GM21737 (cell line): Measurements from ENCODE around the gene OR10Z1.

ENCODE experiments used
- ATAC-seq: cut with Tn5 transposase; IDR thresholded peaks from one replicate; pipeline ENCODE4 v1.9.1; 2021; ENCODE audit warnings: mild to moderate bottlenecking, moderate library complexity; ENCODE audit not compliant: unreplicated experiment

The OR10Z1 gene, protein sequence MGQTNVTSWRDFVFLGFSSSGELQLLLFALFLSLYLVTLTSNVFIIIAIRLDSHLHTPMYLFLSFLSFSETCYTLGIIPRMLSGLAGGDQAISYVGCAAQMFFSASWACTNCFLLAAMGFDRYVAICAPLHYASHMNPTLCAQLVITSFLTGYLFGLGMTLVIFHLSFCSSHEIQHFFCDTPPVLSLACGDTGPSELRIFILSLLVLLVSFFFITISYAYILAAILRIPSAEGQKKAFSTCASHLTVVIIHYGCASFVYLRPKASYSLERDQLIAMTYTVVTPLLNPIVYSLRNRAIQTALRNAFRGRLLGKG

GRCh38 chr1:158604968-158605367 is at the start of gene OR10Z1:
TSS of gene OR10Z1 (plus strand) at chr1:158605268. CDS start at chr1:158606439, 1,171 bp downstream.
- no peak for ATAC-seq

GRCh38 chr1:158559696-158560095 is 45.4 kb upstream of the OR10Z1 start:
- no peak for ATAC-seq

GRCh38 chr1:158563853-158564252 is 41.2 kb upstream of the OR10Z1 start:
- ATAC-seq: no peak

DNA sequence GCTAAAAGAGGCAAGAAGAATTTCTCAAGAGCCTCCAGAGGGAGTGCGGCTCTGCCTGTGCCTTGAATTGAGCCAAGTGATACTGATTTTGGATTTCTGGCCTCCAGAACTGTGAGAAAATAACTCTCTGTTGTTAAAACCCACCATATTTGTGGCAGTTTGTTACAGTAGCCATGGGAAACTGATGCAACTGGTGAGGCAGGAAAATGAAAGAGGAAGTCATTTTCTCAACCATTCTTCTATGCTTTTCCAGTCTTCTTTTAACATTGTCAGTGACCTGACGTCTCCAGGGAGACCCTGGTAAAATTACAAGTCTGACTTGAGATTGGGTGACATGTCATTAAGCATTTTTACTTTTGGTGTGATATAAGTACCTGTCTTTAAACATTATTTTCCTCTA is 40.5 kb upstream of the OR10Z1 start:
- no peak for ATAC-seq

DNA sequence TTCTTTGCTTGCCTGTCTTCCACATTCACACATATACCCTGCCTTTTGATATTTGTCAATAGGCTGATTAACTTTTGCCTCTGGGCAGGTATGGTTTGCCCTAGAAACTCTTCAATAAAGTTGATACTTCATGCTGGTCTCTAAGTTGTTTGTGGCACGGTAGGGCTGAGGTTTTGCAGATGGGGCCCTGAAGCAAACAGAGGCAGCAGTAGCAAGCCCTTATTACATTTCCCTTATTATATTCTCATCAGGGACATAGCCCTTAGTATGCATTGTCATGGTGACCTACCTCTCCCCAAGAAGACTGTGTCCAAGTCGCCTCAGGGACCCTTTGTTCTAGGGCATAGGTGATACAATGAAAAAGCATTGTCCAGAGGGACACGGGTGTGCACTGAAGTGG is 34.6 kb upstream of the OR10Z1 start, which contains the start of gene OR6P1:
Gene OR6P1, minus strand, starts transcription at position 101 of the 400 bp plus-strand sequence. CDS start 6,976 bp downstream, outside the sequence.
- ATAC-seq: no peak

GRCh38 chr1:158572226-158572625 is 32.8 kb upstream of the OR10Z1 start:
- no peak for ATAC-seq

GRCh38 chr1:158577561-158577960 is 27.5 kb upstream of the OR10Z1 start:
- ATAC-seq: no peak

DNA sequence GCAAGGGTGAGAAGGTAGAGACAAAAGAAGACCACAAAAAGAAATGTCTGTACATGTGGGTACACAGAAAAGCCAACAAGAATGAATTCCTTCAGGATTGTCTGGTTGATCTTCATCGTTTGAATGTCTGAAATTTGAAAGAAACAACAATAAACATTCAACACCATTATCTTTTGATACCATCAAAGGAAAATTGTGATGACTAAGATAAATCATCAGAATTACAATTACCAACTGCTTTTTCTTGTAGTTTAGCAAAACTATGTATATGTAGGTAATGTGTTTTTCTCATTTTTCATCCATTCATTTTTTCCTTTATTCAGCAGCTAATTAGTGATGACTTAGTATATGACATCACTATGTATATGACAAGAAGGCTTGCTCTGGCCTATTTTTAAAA is 25.3 kb upstream of the OR10Z1 start, which contains the start of gene OR10X1:
Gene OR10X1, minus strand, starts transcription at position 167 of the 400 bp plus-strand sequence. Its CDS starts 0 bp downstream, at position 167.
- no peak for ATAC-seq

DNA sequence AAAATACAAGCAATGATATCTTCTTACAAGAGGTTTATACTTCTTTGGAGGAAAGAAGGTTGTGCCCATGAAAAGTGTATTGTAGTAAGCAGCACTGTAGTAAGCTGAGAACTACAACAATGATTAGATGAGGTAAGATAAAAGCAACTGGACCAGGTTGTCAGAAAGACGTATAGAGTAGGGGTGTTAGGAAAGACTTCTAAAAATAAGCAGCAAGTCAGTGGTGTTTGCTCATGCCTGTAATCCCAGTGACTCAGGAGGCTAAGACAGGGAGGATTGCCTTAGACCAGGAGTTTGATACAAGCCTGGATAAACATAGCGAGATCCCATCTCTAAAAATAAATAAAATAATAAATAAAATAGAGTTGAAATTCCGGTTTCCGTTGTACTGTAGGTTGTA is 21.1 kb upstream of the OR10Z1 start:
- no peak for ATAC-seq

DNA sequence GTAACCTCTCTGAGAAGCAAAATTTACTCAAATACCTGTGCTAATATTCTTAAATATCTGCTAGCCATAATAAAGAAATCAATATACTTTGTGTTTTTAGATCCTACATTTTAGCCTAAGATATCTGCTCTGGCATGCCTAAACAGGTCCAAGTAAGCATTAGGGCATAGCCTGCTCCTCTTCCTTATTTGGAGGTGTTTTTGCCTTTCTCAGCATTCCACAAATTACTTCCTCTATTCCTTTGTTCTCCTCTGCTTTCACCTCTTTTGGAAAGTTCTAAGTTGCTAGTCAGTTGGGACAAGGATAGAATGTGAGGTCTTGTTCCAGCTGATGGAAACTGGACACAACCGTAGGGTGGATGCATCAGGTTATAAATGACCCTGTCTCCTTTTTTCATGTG is 18.1 kb upstream of the OR10Z1 start:
- no peak for ATAC-seq

- no peak for ATAC-seq
These were observed 4.3 kb upstream of the OR10Z1 start for GRCh38 chr1:158600735-158601134.

- no peak for ATAC-seq
These were observed 2.2 kb downstream of the OR10Z1 start for GRCh38 chr1:158607296-158607695.

DNA sequence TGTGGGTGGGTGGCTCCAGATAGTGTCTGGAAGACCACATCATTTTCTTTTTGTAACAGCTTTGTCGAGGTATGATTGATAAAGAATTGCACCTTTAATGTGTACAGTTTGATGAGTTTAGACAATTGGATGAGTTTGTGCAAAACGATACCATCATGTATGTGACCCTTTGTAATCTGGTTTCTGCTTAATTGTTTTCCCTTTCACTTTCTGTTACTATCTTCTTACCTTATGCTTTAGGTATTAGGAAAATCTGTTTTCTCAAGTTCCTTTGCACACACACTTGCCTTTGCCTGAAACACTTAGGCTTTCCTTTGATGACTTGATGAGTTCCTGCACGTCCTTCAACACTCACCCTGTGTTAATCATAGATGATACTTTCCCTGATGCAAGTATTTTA is 6.8 kb downstream of the OR10Z1 start:
- ATAC-seq: no peak

- ATAC-seq: no peak
These were observed 8.7 kb downstream of the OR10Z1 start for GRCh38 chr1:158613764-158614163.

GRCh38 chr1:158638146-158638545 is 33.1 kb downstream of the OR10Z1 start:
- ATAC-seq: no peak

GRCh38 chr1:158638904-158639303 is 33.8 kb downstream of the OR10Z1 start:
- no peak for ATAC-seq

- no peak for ATAC-seq
These were observed 39.4 kb downstream of the OR10Z1 start for GRCh38 chr1:158644449-158644848.

DNA sequence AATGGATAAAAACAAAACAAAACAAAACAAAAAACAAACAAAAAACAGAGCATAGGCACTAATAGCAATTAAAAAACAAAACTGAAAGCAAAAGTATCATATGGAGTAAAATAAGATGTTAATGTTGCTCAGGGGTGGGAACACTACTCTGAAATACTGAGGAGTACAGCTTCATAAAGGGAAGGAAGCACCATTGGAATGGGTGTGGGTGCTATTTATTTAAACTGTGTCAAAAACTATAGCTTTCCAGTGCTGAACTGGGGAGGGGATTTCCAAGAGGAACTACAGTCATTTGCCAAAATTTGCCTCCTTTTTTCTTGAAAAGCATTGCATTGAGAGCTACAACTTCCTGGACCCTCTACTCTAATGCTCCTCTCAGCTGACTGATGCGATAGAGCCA is 41.4 kb downstream of the OR10Z1 start:
- no peak for ATAC-seq

DNA sequence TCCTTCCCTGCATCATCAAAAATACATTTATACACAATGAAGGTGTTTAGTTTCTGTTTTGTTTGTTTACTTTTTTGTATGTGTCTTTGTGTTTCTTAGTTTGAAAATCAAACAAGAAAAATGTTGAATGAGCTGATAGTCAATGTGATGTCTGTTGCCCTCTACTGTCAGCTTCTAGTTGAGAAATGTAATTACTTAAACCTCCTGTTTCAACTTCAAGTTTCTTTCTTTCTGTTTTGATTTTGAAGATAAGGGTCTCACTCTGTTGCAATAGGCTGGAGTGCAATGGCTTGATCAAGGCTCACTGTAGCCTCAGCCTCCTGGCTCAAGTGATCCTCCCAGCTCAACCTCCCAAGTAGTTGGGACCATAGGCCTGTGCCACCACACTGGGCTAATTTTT is 44.0 kb downstream of the OR10Z1 start:
- ATAC-seq: no peak

GRCh38 chr1:158652721-158653334 is 47.8 kb downstream of the OR10Z1 start:
- ATAC-seq: no peak

DNA sequence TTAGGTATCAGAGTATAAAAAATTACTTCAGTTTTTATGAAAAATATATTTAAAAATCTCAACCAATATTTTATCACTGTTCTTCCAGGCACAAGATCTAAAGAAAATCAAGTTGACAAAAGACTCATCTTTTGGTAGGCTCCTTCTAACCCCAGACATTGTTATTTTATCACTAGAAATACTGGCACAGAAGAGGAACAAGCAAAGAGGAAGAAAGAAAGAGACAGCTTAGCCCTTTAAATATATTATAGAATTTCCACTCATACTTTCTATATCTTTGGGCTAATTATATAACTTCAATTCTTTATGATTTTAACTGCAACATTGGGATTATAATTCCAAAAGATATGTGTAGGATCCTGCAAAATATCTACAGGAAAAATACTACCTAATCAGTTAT is 49.0 kb downstream of the OR10Z1 start:
- ATAC-seq: no peak

DNA sequence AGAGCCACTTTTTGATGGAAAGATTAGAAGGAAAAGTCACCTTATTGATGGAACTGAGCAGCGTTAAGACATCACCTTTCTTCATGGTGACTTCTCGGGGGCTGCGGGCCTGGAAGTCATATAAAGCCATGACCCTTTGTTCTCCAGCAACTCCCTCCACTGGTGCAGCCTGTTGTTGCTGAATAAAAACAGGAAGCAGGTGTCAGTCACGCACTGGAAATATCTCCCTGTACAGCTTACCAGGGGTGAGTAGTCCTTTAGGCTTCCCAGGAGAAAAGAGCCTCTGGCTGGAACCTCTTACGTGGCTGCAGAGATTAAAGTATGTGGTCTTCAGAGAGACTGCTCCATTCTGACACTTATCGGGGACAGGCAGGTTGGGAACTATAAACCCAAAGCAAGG is 49.5 kb downstream of the OR10Z1 start:
- ATAC-seq: no peak
